GM18520 (cell line): ENCODE data around the gene NDUFB2.
"Not testable (repeated sequence)": the region's sequence is repeated elsewhere in the genome, so short reads cannot be mapped to it uniquely, and the experiment has no call there.

Experiments used
- ATAC-seq: cut with Tn5 transposase; IDR thresholded peaks from one replicate; pipeline ENCODE4 v1.9.1; 2021; ENCODE audit not compliant: unreplicated experiment

Gene NDUFB2

DNA sequence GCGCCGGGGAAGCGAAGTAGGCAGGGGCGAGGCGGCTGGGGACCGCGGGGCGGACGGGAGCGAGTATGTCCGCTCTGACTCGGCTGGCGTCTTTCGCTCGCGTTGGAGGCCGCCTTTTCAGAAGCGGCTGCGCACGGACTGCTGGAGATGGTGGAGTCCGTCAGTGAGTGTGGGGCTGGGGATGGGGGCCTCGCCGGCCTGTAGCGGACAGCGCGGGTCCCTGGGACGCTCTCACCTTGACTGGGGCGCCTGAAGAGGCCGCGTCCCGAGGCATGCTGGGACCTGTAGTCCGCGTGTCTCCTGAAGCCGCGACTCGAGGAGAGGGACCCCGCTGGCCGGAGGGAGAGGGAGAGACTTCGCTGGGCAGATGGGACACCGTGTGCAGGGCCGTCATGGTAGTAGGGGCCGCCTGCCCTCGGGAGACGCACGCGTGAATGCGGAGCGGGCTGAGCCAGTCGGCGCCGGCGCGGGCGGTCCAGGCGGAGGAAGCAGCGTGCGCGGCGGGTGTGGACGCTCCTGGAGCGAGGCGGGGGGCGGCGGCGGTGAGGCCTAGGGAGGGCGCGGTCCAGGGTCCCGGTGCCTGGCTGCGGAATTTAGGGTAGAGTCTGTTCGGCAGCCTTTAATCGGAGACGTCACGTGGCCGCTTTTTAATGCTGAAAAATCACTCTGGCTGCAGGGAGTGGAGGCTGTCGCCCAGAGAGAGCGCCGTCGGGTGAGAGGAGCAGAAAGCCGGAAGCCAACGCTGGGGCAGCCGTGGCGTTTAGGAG, at the start of gene NDUFB2:
TSS of gene NDUFB2 (plus strand) at position 29 of the 767 bp plus-strand sequence. CDS start at position 66, 37 bp downstream.
- peak; percentile 73 for ATAC-seq

- no peak for ATAC-seq
Measured at GRCh38 chr7:140646931-140647647, 49.4 kb upstream of the NDUFB2 start.

- ATAC-seq, result no peak
Measured at GRCh38 chr7:140649556-140650205, 46.8 kb upstream of the NDUFB2 start.

DNA sequence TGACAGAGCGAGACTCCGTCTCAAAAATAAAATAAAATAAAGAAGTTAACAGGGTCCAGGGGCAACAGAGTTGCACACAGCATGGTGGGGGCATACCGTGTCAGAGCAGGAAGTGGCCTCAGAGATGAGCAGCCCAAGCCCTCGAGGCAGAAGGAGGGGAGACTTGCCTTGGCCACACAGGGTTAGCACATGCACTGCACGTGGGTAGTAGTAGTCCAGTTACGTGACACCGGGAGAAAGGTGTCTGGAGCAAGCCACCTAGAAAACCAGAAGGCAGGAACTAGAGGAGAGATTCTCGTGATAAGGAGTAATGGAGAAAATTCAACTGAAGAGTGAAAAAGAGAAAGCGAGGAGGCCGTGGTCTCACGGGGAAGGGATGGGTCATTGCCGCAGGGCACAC, 46.1 kb upstream of the NDUFB2 start:
- no peak for ATAC-seq

DNA sequence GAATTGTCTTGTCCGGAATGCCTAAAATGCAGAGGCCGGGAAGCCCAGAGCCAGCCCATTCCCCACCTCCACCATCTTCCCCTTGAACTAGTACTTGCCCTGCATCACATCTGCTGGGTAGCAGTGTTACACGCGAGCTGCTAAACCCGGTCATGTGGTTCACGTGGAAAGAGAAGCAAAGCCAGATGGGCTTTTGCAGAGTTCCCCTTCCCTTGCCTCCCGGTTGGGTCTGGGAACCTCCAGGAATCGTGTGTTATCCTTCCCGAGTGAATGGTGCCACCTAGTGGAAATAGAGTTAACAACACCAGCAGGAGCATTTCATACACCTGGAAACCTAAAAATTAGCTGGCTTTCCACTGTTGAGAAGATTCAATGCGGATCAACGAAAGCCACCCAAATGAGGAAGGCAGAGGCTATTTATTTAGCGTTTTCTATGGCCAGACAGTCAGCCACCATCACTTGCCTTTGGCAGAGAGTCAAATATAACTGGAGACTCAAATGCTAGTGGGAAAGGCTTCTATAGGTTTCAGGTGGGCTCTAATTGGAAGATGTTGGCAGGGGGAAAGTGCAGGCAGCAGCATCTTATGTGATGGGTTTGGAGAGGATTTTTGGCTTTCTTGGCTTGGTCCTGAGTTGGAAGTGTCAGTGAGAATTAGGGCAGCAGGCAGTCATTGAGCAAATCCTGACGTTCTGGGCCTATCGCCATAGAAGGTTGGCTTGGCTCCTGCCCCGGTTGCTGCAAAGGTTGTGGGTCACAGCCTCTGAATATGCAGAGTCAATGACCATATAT, 43.0 kb upstream of the NDUFB2 start:
- ATAC-seq, result no peak

DNA sequence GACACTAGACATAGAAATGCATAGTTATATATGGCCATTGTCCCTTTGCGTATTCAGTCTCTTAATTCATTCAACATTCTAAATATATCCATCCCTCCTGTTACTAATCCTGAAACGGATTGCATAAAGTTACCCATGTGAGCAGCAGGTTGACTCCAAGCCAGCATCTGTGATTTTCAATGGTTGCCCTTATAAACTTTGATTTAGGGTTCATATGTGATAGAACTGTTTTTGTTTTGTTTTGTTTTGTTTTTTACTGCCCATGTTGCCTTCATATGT, 42.5 kb upstream of the NDUFB2 start:
- no peak for ATAC-seq

DNA sequence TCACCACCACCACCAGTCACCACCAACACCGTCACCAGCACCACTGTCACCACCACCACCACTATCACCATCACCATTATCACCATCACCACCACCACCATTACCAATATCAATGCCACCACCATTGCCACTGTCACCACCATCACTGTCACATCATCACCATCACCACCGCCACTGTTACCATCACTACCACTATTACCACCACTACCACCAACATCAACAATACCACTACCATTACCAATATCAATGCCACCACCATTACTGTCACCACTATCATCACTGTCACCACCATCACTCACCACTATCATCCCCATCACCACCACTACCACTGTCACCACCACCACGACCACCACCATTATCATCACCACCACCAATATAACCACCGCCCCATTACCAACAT, 41.8 kb upstream of the NDUFB2 start:
- ATAC-seq, result no peak

DNA sequence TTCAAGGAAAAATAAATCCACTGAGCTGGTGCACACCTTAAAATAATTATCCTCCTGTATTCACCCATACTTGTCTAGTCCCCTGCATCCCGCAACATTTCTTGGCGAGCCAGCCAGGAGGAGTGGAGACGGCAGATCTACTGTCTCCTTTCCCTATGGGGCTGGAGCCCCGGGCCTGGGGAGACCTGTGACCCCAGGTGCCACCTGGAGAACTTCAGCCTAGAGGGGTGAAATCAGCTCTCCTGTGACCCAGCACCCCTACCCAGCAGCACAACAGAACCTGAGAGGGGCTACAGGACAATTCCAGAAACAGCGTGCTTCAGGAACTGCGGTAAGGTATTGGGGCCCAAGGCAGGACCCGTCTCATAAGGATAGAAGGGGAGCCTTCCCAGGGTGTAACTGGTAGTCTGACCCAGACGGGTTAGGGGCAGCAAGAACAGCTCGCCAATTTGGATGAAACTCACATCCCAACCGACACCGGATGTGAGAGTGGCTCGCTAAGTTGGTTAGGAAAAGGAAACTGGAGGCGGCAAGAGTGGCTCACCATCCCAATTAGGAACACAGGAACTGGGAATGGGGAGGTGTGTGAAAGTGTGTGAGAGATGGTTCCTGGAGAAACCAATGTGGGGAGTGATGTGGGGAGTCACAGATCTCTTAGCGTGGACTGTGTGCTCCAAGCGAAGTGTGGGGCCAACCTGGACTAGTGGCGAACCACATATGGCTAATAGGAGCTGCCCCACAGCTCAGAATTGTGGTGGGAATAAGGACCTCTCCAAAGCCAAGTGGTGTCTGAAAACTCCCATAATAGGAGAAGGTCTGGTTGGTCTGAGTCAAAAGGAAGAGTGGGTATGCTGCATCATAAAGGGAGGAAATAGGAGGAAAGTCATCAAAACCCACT, 40.7 kb upstream of the NDUFB2 start:
- ATAC-seq, result no peak

DNA sequence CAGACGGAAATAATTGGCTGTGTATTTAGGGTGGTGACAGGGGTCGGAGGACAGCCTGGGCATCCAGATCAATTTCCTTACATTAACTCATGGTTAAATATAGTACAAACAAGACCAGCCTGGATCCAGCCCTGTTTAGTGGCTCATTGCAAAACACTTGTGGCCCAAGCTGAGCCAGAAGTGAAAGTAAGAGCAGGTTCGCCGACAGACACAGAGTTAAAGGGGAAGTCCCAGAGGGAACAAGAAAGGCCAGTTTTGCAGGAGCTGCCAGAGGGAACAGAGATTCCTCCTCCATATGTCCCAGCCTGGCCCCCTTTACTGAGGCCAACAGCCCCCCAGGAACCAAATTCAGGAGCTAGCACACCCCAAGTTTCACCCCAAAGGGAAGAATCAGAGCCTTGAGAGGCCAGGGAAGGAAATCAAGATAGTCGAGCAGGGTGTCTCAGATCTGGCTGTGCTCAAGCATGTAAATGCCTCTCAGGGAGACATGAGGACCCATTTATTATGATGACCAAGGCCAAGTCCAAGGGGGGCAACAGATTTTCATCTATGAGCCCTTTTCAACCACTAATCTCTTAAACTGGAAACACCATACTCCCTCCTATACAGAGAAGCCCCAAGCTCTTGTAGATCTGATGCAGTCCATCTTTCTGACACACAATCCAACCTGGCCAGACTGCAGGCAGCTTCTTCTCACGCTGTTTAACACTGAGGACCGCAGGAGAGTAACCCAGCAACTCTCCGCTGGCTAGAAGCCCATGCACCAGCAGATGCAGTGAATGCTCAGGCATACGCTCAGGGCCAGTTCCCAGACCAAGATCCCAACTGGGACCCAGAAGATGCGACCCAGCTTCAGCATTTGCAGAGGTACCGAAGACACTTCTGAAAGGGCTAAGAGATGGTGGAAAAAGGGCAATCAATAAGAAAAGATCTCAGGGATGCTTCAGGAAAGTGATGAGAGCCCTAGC, 39.7 kb upstream of the NDUFB2 start:
- peak; percentile 49 for ATAC-seq

- ATAC-seq, result no peak
Measured at GRCh38 chr7:140657891-140658290, 38.6 kb upstream of the NDUFB2 start.

- ATAC-seq, result no peak
Measured at GRCh38 chr7:140659856-140660255, 36.7 kb upstream of the NDUFB2 start.

DNA sequence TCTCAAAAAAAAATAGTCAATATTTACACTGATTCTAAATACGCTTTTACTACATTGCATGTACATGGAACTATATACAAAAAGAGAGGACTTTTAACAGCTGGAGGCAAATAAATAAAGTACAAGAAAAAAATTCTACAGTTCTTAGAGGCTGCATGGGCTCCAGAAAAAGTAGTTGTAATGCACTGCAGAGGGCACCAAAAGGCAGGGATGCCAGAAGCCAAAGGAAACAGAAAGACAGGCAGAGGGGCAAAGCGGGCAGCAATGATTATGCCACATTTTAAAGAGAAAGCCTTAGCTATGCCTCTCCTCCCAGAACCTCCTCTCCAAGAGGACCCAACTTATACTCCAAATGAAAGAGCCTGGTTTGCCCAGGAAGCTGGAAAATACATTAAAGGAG, 35.4 kb upstream of the NDUFB2 start:
- no peak for ATAC-seq

DNA sequence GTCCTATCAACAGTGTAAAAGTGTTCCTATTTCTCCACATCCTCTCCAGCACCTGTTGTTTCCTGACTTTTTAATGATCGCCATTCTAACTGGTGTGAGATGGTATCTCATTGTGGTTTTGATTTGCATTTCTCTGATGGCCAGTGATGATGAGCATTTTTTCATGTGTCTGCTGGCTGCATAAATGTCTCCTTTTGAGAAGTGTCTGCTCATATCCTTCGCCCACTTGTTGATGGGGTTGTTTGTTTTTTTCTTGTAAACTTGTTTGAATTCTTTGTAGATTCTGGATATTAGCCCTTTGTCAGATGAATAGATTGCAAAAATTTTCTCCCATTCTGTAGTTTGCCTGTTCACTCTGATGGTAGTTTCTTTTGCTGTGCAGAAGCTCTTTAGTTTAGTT, 33.6 kb upstream of the NDUFB2 start:
- ATAC-seq, result not testable (repeated sequence)

DNA sequence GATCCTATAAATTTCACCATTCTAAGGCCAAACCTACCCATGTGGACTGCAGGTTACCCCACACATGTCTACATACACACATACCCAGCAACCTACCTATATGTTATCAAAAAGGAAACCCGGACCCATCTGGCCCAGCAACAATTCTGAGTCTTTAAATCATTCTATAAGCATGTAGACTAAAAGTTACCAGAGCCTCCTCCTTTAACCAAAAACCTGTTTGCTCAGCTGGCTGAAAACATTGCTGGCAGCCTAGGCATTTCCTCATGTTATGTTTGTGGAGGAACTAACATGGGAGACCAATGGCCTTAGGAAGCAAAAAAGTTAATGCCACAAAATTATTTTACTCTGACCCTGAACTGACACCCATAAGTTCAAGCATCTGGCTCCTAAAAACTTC, 29.0 kb upstream of the NDUFB2 start:
- no peak for ATAC-seq

DNA sequence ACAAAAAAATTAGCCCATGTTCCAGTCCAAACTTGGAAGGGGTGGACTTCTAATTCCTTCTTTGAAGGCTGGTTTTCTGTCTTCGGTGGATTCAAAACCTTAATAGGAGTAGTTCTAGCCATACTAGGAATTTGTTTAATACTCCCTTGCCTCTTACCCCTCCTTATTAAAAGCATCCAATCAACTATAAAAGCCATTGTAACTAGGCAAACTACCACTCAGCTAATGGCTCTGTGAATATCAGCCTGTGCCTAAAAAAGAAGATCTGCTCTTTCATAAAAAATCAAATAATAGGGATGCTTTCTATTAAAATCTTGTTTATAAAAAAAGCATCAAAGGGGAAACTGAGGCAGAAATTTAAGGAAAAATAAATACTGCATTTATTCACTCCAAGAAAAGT, 27.9 kb upstream of the NDUFB2 start:
- ATAC-seq, result no peak

DNA sequence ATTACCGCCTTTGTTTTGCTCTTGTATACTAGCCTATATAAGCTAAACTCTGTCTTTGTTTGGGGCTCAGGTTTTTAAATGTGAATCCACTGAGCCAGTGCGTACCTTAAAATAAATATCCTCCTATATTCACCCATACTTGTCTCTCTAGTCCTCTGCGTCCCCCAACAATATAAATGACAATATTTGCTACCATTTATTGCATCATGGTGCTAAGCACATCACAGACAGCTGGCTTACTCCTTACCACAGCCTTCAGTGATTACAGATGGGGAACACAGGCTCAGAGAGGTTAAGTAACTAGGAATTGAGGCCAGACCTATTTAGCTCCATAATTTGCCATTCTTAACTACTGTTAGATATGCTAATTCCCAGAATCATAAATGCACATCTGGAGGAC, 27.2 kb upstream of the NDUFB2 start:
- no peak for ATAC-seq

GRCh38 chr7:140669862-140670261, 26.6 kb upstream of the NDUFB2 start:
- ATAC-seq, result not testable (repeated sequence)

DNA sequence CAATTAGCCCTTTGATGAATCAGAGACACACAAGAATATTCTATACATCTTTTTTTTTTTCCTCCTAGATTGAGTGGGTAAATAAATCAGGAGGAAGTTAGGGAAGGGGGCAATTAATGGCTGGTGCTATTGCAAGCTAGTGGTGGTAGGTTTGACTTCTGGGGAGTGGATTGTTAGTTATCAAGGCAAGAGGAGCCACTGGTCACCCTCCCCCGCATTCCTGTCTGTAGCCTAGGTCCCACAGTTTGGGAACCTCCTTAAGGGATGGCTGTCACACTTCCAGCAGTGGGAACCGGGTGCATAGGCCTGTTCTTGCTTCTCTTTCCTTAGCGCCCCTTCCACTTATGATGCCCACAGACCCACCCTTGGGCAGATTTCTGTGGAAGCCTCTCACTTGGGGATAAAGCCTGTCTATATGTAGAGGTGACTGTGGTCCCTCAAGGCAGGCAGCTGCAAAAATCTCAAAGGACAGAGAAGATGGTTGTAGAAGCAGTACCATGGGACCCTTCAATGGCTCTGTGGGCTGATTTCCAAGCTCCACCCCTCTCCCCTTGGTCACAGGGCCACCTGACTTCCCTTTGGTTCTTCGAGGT, 26.1 kb upstream of the NDUFB2 start:
- no peak for ATAC-seq

DNA sequence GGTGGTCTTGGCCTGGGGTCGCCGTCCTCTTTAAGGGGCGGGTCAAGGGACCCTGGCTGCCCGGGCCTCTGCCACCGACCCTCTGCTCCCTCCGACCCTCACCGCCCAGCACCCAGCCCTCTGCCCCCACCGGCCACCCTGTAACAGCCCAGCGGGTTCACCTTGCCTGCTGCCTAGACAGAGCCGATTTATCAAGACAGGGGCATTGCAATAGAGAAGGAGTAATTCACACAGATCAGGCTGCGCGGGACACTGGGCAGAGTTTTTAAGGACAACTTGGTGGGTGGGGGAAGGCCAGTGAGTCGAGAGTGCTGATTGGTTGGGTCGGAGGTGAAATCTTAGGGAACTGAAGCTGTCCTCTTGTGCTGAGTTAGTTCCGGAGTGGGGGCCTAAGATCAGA, 24.5 kb upstream of the NDUFB2 start:
- ATAC-seq, result no peak
